Keratinocyte (primary cell): ENCODE results near the gene UGT3A1. TPM values are rescaled to one million over a fixed set of nuclear protein-coding genes. Genes with fewer than 3 reads are reported as not detected.

Experiments
- DNase-seq: peaks from one replicate; pipeline ENCODE4 v3.0.0-alpha.2; 2011; ENCODE audit warnings: low read depth, missing footprints, low spot score
- FAIRE-seq: peaks from 2 replicates; lab custom pipeline; 2011; peaks lifted over from hg19 to GRCh38; lab: Jason Lieb, UNC
- H2AFZ ChIP-seq: 2 replicates; pipeline ENCODE4 v1.6.0; 2012; ENCODE audit warnings: low read length, control low read depth, inconsistent platforms; ENCODE audit not compliant: control insufficient read depth
- H3K27ac ChIP-seq: 2 replicates; pipeline ENCODE4 v1.5.1; 2011; ENCODE audit warnings: low read length; ENCODE audit not compliant: control insufficient read depth, insufficient read depth
- H3K27me3 ChIP-seq: 3 replicates; pipeline ENCODE4 v1.6.0; 2011; ENCODE audit warnings: low read length; ENCODE audit not compliant: control insufficient read depth, insufficient read depth; ENCODE audit errors: extremely low read depth
- H3K36me3 ChIP-seq, 2 experiments: 2 replicates in 1 of 2; 3 replicates in 1 of 2; pipeline ENCODE4 v1.5.1; 2011; ENCODE audit warnings: low read length in 2 of 2, mild to moderate bottlenecking in 1 of 2; ENCODE audit not compliant: control insufficient read depth in 2 of 2, insufficient read depth in 2 of 2; ENCODE audit errors: extremely low read depth in 1 of 2
- H3K4me1 ChIP-seq: 3 replicates; pipeline ENCODE4 v1.5.1; 2011; ENCODE audit warnings: low read length; ENCODE audit not compliant: control insufficient read depth, insufficient read depth; ENCODE audit errors: extremely low read depth
- H3K4me2 ChIP-seq: 3 replicates; pipeline ENCODE4 v1.6.0; 2011; ENCODE audit warnings: low read depth, low read length; ENCODE audit not compliant: control insufficient read depth, insufficient read depth; ENCODE audit errors: extremely low read depth
- H3K4me3 ChIP-seq, 3 experiments: fragments of 200-600 bp in 1 of 3; sonication (generic) in 1 of 3; 2 replicates in 2 of 3; 3 replicates in 1 of 3; pipeline ENCODE4 v1.5.1; 2011 to 2016; ENCODE audit warnings: low read length in 3 of 3, mild to moderate bottlenecking in 3 of 3, control low read depth in 2 of 3, inconsistent platforms in 1 of 3, low read depth in 1 of 3, mixed read lengths in 1 of 3, mixed run types in 1 of 3, moderate library complexity in 1 of 3; ENCODE audit not compliant: control insufficient read depth in 2 of 3, insufficient read depth in 2 of 3; ENCODE audit errors: extremely low read depth in 1 of 3
- H3K79me2 ChIP-seq: 2 replicates; pipeline ENCODE4 v1.6.0; 2012; ENCODE audit warnings: low read length; ENCODE audit not compliant: control insufficient read depth, insufficient read depth
- H3K9ac ChIP-seq: 3 replicates; pipeline ENCODE4 v1.6.0; 2011; ENCODE audit warnings: low read length; ENCODE audit not compliant: control insufficient read depth, insufficient read depth; ENCODE audit errors: extremely low read depth
- H3K9me1 ChIP-seq: 3 replicates; pipeline ENCODE4 v1.6.0; 2011; ENCODE audit warnings: low read length; ENCODE audit not compliant: control insufficient read depth, insufficient read depth; ENCODE audit errors: extremely low read depth
- H3K9me3 ChIP-seq: 2 replicates; pipeline ENCODE4 v1.5.1; 2012; ENCODE audit warnings: low read depth, low read length; ENCODE audit not compliant: control insufficient read depth
- H4K20me1 ChIP-seq: 3 replicates; pipeline ENCODE4 v1.6.0; 2011; ENCODE audit warnings: low read length; ENCODE audit not compliant: control insufficient read depth, insufficient read depth; ENCODE audit errors: extremely low read depth
- CTCF ChIP-seq, 3 experiments: IDR thresholded peaks in 1 of 3; conservative IDR thresholded peaks in 1 of 3; optimal IDR thresholded peaks in 1 of 3; 2 replicates in 2 of 3; 3 replicates in 1 of 3; pipeline versions ENCODE3 to v1.5.1; 2011; ENCODE audit warnings: low read length in 3 of 3, mild to moderate bottlenecking in 3 of 3, moderate library complexity in 2 of 3, control low read depth in 1 of 3, inconsistent platforms in 1 of 3; ENCODE audit not compliant: insufficient read depth in 2 of 3; ENCODE audit errors: extremely low read depth in 1 of 3
- EZH2 ChIP-seq: IDR thresholded peaks from one replicate; pipeline ENCODE4 v1.6.1; 2012; ENCODE audit warnings: inconsistent platforms, mild to moderate bottlenecking, low read length, moderate library complexity
- dilution Hi-C: fragments of 300-500 bp; cut with MboI; formaldehyde crosslinking; loops from one replicate; pipeline ENCODE4 v1.7.0; 2020; ENCODE audit warnings: low sequenced_read_pairs; ENCODE audit not compliant: extremely low pct_ligation_motif_present
- polyA plus RNA-seq, 5 experiments: library from polyadenylated mRNA; depleted of rRNA in 3 of 5; stranded (reverse) in 3 of 5; stranded (forward) in 1 of 5; unstranded in 1 of 5; fragments of >200 nt; gene quantifications; 1 replicate in 1 of 5; 2 replicates in 3 of 5; 3 replicates in 1 of 5; pipeline versions ENCODE4 v1.2.1 to v1.2.3, GENCODE V29; 2011 to 2012; ENCODE audit warnings: missing spikeins in 2 of 5, low read depth in 1 of 5, low replicate concordance in 1 of 5

The UGT3A1 gene
- polyA plus RNA-seq, 1 donor (not counting 4 experiments of a cell fraction or from before 2014, with no cell fraction given): not detected

GRCh38 chr5:36033486-36033885 lies 42.3 kb upstream of the UGT3A1 start:
- no peak overlapping the region for H3K27ac ChIP-seq
- no peaks in the 10 kb centered on the region for H3K36me3 ChIP-seq
- no peaks in the 10 kb centered on the region for H4K20me1 ChIP-seq
- FAIRE-seq (no peak), DNase-seq (no peak)
- H3K79me2 ChIP-seq: no peaks in the 10 kb centered on the region
- no peaks in the 10 kb centered on the region for H3K27me3 ChIP-seq
- H3K9ac ChIP-seq: no peak overlapping the region
- no peaks in the 10 kb centered on the region for H3K9me1 ChIP-seq
- dilution Hi-C loops: no loop called here
- H3K9me3 ChIP-seq: no peaks in the 10 kb centered on the region
- H3K4me1 ChIP-seq: no peaks in the 10 kb centered on the region
- no peak overlapping the region for H2AFZ ChIP-seq
- TF ChIP-seq EZH2 (no peak), CTCF (optimal IDR thresholded peaks at IDR 0.05 in 1 of 3, IDR thresholded peaks at IDR 0.05 in 1 of 3, conservative IDR thresholded peaks at IDR 0.05 in 1 of 3; ENCODE audit: extremely low read depth in 1 of 3, insufficient read depth in 2 of 3, low read length in 3 of 3) (no peak)
- H3K4me3 ChIP-seq: no peak overlapping the region
- no peak overlapping the region for H3K4me2 ChIP-seq

- H2AFZ ChIP-seq: no peak overlapping the region
- no peak overlapping the region for H3K4me2 ChIP-seq
- no peaks in the 10 kb centered on the region for H3K27me3 ChIP-seq
- no peaks in the 10 kb centered on the region for H4K20me1 ChIP-seq
- FAIRE-seq (no peak), DNase-seq (no peak)
- no peaks in the 10 kb centered on the region for H3K4me1 ChIP-seq
- no peak overlapping the region for H3K27ac ChIP-seq
- dilution Hi-C loops: no loop called here
- H3K79me2 ChIP-seq: no peaks in the 10 kb centered on the region
- H3K36me3 ChIP-seq: no peaks in the 10 kb centered on the region
- no peak overlapping the region for H3K9ac ChIP-seq
- no peaks in the 10 kb centered on the region for H3K9me3 ChIP-seq
- H3K4me3 ChIP-seq: no peak overlapping the region
- H3K9me1 ChIP-seq: no peaks in the 10 kb centered on the region
- TF ChIP-seq CTCF (optimal IDR thresholded peaks at IDR 0.05 in 1 of 3, IDR thresholded peaks at IDR 0.05 in 1 of 3, conservative IDR thresholded peaks at IDR 0.05 in 1 of 3; ENCODE audit: extremely low read depth in 1 of 3, insufficient read depth in 2 of 3, low read length in 3 of 3): no peak
- TF ChIP-seq EZH2: no peak
Measured at GRCh38 chr5:36033047-36033446, 41.9 kb upstream of the UGT3A1 start.
